Fibroblast of skin of left quadriceps (primary cell): ENCODE measurements around the gene MEGF11.

Experiments
- DNase-seq, 2 experiments: peaks; one replicate each; pipeline ENCODE4 v3.0.0-alpha.2; 2013; ENCODE audit warnings: low read depth in 2 of 2

MEGF11 gene

DNA sequence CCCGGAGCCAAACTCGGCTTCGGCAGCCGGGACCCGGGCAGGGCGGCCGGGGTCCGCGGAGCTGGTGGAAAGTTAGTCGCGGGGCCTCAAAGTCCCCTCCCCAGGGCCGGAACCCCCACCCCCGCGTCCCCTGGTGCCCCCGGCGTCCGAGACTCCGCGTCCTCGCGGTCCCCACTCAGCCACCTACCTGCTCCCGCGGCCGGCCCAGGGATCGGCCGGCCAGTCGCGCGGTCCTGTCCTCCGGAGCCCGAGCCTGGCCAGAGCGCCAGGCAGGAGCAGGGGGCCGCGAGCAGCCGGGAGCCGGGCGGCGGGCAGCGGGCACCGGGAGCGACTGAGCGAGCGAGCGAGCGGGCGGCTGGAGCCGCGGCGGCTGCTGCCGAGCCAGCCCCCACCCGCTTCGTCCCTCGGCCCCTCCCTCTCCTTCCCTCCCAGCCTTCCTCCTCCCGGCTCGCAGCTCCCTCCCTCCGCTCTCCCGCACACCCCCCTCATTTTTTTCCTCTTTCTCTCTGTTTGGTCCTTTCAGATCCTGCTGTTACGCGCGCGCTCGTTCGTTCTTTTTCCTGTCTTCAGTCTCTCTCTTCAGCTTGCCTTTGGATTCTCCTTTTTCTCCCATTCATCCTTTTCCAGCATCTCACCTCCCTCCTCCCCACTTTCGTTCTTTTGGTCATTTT, at the start of gene MEGF11:
Gene MEGF11 (minus strand): TSS at position 333 of the 671 bp plus-strand sequence. CDS start 125,347 bp downstream, outside the sequence.
- no peak for DNase-seq

DNA sequence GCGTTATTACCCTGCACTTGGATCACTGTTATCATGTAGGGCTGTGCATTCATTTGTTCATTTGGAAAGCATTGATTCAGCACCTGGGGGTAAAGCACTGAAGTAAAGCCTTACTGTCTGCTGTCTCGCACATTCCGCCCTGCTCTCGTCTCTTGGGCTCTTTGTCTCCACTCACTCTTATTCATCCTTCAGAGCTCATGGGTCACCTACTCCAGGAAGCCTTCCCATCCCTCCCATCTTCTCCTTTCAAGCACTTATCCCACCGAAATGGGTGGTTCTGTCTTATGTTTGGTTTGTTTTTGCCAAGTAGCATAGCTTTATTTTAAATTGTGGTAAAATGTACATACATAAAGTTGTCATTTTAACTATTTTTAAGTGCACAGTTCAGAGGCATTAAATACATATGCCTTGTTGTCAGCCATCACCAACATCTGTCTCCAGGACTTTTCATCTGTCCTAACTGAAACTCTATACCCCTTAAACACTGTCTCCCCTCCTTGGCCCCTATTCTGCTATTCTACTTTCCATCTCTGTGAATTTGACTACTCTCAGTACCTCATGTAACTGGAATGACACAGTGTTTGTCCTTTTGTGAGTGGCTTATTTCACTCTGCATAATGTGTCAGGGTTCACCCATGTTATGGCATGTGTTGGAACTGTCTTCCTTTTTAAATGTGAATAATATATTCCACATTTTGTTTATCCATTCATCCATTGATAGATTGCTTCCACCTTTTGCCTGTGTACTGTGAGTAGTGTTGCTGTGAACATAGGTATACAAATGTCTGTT, 49.1 kb upstream of the MEGF11 start:
- DNase-seq = no peak

DNA sequence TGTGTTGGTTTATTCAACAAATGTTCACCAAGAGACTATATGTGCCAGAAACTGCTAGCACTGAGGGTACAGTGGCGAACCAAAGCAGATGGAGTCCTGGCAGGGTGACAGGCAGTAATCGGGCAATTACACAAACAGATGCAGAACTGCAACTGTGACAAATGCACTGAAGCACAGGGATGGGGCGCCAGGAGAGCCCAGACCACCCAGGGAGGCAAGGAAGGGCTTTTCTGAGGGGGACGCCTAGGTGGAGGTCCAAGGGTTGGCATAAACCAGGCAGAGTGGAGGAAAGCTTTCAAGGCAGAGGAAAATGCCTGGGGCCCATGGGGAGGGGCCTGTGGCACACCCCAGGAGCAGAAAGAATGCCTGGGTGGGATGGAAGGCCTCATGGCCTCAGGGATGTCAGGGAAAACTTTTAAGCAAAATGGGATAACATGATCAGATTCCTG, 45.3 kb upstream of the MEGF11 start:
- no peak for DNase-seq

DNA sequence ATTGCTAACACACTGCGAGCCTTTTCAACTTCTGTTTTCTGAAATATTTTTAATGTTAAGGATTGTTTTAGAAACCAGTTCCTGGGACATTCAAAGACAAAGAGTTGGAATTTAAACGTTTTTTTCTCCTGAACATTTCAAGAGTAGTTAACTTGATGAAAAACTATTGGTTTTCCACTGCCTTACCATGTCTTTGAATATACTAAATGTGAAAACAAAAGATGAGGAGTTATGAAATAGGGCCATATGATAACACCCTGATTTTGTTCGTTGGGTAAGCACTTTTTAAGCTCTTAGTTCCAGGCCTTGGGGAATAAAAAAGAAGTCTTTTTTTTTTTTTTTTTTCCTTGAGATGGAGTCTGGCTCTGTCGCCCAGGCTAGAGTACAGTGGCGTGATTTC, 42.6 kb upstream of the MEGF11 start:
- DNase-seq = no peak

DNA sequence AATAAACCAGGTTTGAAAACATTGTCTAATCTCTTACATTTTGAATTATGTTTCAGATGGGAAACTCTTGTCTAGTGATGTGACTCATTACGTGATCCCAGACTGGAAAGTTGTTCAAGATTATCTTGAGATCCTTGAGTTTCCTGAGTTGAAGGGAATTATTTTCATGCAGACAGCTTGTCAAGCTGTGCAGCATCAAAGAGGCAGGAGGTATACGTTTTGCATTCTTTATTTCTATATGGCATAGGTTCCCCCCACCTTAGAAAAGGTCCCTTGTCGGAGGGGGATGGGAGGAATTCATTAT, 41.3 kb upstream of the MEGF11 start:
- DNase-seq = peak in 1 of 2 experiments; percentile 14

DNA sequence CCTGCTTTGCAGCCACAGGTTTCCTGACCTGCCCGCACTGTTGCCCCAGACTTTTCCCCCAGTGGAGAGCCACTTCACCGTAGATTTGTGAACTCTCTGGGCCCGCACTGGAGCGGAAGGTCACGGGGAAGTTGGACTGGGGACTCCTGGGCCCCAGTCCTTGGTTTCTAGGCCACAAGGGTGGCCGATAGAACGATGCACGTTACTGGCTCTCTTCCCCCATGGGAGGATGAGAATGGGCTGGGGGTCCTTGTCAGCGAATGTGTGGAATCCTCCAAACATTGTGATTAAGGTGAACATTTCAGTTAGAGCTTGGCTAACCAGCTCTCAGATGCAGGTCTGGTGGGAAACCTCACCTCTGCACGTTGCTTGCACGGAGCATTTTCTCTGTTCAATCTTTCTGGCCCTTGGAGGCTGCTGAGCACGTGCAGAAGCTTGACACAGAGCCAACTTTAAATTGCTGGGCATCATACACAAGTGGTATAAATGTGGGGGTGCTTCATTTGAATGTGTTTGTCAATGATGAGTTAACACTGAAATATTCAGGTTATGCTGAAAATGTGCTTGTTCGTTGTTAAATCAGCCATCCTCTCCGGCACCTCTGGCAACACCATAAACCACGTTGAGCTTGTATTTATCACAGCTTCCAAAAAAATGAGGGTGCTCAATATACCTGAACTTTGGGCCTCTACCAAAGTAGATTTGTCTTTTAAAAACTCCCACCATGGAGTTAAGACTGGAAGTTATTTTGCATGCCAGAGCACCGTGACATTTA, 40.8 kb upstream of the MEGF11 start:
- peak; percentile 75 to 77 for DNase-seq

DNA sequence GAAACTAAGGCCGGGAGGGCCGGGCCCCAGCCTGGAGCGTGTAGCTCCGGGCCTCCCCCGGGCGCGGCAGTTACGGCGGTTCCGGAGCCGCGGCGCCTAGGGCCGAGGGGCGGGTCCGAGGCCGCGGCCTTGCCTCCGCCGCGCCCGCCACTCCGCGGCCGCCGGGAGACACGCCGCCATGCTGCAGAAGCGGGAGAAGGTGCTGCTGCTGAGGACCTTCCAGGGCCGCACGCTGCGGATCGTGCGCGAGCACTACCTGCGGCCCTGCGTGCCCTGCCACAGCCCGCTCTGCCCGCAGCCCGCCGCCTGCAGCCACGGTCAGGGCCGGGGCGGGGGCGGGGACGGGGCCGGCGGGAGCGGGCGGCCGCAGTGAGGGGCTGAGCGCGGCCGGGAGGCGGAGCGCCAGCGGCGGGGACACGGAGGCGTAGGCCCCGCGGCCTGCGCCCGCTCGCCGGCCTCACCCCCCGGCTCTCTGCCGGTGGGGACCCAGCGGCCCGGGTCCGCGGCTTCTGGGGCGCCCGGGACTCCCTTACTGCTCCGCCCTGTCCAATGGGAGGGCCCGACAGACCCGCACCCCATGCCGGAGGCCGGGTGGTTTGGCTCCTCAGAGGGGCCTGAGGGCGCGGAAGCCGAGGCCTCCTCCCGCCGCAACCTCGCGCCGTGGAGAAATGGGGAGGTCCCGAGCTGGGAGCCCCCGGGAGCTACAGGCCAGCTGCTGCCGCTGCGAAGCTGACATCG, 40.0 kb upstream of the MEGF11 start, which contains the start of gene DIS3L:
Gene DIS3L (plus strand): TSS at position 150 of the 738 bp plus-strand sequence. CDS start 29 bp downstream, at position 179.
- DNase-seq = peak in 1 of 2 experiments; percentile 9

DNA sequence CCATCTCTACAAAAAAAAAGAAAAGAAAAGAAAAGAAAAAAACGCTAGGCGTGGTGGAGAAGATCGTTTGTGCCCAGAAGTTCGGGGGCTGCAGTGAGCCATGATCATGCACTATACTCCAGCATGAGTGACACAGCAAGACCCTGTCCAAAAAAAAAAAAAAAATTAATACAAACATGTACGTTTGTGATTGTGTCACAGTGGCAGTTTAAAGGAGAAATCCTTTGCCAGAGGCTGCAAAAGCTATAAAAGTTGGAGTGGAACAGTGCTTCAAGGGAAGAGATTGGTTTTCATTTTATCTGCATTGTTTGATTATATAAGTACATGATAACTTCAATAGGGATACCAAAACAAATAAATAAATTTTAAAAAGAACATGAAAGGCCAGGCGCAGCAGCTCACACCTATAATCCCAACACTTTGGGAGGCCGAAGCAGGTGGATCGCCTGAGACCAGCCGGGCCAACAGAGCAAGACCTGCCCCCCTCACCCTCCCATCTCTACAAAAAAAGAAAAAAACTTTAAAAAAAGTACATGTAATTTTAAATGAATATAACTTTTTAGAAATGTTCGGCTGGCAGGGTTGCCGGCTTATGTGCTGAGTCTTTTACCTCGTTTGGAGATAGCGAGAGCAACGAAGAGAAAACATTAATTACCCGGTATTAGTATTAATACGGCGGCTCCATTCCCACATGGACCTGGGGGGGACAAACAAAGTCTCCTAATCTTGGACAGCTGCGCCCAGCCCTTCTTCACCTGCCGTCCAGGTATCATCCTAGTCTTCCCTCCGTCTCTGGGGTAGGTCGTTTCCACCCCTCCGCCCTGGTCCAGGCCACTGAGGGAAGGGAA, 39.2 kb upstream of the MEGF11 start:
- DNase-seq = no peak

DNA sequence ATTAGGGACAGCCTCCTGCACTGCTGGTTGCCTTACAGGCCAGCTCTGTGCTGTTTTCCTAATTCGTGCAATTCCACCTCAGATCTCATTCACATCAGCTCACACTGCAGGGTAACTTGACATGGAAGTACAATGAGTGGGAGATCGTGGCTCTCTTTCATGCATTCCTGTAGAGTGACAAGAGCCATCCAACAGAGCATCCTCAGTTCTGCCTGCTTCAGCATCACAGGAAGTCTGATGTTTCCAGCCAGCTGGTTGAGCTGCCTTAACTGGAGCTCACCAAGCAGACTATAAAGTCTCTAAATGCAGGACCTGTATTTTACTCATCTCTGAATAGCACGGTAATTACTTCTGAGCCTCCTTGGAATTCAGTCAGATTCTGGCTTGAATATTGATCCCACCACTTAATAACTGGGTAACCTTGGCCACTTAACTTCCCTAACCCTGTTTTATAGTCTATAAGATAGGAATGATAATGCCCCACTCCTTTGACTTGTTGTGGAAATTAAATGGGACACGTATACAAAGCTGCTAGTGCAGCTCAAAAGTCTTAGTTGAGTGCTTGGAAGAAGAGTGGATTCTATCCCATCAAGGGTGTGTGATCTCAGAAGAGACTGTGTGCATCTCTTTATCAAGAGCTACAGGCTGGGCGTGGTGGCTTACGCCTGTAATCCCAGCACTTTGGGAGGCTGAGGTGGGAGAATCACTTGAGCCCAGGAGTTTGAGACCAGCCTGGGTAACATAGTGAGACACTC, 38.4 kb upstream of the MEGF11 start:
- no peak for DNase-seq

DNA sequence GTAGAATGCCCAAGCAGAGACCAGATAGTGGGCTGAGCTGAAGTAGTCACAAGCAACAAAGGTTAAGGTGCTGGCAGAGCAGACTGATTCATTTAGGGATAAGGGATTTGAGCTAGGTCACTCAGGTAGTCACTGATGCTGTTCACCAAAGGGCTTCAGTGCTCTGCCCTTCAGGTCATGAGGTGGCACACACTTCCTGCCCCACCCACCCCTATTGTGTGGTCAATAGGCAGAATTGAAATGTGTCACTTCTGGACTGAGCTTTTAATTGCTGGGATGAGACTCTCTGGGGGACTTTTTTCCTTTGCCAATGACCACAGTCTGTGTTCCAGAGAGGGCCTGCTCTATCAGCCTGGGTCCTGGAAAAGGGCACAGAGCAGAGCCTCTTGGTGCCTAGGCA, 37.0 kb upstream of the MEGF11 start:
- DNase-seq = no peak

DNA sequence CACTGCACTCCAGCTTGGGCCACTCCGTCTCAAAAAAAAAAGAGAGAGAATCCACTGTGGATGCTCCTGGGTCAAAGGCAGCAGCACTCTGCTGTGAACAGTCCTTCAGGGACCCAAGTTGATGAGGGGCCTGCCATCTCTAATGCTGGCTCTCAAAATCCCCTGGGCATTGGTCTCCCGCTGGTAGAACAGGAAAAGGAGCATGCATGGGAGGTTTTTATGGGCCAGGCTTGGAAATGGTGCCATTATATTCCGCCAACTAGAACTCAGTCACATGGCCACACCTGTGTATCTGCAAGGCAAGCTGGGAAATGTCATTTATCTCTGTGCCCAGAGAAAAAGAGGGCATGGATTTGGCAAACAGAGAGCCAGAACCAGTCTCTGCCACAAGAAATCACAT, 36.5 kb upstream of the MEGF11 start:
- no peak for DNase-seq

DNA sequence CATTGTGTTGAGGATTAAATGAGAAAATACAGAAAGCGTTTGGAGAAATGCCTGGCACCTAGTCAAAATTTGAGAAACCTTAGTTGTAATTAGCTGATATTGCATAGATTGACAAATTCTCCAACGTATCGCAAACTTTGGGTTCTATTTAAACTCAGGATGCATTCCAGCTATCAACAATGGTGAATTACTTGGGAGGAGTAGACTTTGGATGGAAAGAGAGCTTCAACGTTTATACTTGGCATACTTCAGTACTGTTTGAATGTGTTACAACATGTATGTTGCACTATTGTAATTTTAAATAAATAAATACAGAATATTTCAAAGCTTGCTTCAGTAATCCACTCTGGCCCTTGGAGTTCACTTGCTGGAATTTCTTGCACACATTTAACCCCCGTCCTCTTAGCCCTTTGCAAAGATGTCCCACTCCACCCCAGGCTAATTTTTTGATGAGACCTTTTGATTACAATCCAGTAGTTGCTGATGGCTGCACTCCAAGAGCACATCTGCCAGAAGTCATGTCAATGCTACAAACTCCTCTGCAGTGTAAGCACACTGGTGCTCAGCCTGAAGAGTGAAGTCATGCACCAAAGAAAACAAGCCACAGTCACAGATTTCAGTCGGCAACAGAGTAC, 35.1 kb upstream of the MEGF11 start:
- DNase-seq = no peak

DNA sequence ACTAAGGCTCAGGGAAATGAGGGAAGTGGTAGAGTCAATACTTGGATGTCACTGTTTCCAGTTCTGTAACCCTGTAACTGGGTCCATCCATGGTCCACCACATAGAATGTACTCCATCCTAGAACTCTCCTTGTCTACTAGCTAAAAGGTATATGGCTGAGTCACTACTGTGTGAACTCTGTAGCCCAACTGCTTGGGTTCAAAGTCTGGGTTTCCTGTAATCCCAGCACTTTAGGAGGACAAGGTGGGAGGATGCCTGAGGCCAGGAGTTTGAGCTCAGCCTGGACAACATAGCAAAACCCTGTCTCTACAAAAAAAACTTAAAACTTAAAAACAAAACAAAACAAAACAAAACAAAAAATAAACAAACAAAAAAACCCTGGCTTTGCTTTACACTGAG, 34.5 kb upstream of the MEGF11 start:
- DNase-seq = no peak

DNA sequence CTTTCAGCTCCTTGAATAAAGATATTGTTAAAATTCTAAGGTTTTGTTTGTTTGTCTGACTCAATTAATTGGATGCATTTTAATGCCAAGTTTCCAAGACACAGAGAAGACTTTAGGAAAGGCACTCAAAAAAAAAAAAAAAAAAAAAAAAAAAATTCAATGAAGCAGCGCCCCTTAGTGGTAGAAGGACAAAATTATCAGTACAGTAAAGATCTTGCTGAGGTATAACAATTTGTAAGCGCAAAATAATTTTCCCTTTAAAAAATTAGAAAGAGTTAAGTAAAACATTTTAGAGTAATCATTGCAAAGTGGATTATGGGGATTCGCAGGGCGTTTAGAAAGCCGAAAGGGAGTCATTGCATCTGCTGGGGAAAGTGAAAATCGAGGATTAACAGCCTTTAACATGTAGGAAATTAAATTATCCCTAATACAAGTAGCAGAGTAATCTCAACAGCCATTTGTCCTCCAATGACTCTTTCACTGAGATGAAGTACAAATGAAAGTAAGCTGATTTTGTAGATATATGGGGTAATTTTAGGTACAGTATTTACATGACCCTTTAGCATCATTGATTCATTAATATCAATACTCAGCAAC, 34.0 kb upstream of the MEGF11 start:
- peak in 1 of 2 experiments; percentile 5 for DNase-seq

DNA sequence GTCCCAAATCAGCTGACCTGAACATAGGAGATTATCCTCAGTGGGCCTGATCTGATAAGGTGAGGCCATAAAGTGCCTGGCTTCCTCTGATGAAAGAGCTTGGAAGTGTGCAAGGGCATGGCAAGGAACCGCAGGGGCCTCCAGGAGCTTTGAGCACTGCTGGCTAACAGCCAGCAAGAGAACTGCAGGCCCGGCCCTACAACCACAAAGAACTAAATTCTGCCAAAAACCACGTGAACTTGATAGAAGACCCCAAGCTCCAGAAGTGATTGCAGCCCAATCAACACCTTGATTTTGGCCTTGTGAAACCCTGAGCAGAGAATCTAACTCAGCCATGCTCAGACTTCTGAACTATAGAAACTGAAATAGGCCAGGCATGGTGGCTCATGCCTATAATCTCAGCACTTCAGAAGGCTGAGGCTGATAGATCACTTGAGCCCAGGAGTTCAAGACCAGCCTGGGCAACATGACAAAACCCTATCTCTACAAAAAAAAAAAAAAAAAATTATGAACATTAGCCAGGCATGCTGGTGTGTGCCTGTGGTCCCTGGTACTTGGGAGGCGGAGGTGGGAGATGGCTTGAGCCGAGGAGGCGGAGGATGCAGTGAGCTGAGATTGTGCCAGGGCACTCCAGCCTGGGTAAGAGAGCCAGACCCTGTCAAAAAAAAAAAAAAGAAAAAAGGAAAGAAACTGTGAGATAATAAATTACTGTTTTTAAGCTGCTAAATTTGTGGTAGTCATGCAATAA, 32.2 kb upstream of the MEGF11 start:
- no peak for DNase-seq

DNA sequence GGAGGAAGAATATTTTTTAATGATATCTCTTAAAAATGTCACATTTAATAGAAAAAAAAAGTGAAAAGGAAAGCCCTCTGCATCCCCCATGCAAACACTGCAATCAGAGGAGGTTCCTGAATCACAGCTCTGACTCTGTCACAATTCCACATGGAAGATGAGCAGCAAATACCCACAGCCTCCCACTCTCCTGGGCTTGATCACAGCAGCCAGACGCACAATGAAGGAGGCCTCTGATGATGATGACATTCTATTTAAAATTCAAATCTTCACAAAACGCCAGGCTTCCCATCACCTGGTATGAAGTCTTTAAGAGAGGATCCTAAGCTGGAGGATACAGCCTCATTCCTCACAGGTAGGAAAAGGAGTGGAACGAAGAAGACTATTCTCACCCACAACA, 30.7 kb upstream of the MEGF11 start:
- DNase-seq = no peak

DNA sequence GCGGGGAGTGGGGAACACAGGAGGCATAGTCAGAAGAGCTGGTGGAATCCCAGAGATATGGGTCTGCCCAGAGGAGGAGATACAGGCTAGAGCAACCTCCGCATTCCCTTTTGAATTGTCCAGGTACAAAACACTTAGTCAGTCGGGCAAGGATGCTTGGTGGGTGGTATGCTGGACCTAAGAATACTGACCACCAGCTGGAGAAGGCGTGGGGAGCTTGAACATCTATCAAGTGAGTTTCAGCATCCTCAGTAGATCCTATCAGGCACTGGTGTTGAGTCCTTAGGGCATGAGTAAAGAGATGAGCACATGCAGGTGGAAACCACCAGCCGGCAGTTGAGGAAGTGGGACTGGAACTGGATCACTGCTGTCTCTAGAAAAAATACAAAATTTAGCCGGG, 25.1 kb upstream of the MEGF11 start:
- DNase-seq = no peak

DNA sequence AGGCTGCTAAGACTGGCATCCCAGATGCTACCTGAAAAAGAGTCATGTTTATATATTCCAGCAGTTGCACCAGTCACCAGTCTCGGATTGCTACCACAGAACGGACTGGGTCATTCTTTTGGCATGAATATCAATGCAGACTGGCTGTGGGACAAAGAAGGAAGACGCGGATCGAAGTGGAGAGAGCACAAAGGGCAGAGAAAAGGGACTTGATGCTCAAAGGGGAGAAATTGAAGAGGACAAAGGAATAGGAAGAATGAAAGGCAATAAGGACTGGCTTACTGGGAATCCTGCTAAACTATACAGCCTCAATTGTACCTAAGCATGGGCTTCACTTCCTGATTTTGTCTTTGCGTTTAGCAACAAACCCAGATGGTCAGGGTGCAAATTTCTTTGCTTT, 24.5 kb upstream of the MEGF11 start:
- DNase-seq = no peak

DNA sequence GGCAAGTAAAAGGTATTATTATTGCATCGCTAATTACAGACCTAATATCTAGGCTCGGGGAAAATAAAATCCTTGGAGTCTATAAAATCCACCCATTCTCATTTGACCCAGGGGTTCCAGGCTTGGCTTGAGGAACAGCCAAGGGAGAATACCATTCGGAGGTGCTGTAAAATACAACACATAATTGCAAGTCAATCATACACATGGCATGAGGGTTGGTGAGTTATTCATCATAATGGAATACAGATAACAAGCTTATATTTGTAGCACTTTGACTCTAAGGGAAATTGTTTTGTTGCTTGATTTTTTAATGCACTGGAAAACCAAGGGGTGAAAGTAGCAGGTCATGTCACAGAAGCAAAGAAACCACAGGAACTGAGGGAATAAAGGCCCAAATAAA, 23.0 kb upstream of the MEGF11 start:
- DNase-seq = no peak
